AG04449 (cell line): ENCODE measurements around the gene PRODH2.
"Not testable (repeated sequence)": the region's sequence is repeated elsewhere in the genome, so short reads cannot be mapped to it uniquely, and the experiment has no call there.

Experiments used
- CTCF ChIA-PET: fragments of 350-600 bp; formaldehyde crosslinking; extraction: SDS; loops from one replicate; lab custom pipeline; 2021; ENCODE audit warnings: antibody characterized with exemption; lab: Yijun Ruan, JAX
- POLR2A ChIA-PET: fragments of 400-600, 350-600 bp; formaldehyde crosslinking; extraction: SDS; loops from one replicate; lab custom pipeline; 2020; ENCODE audit warnings: antibody characterized with exemption, inconsistent platforms; lab: Yijun Ruan, JAX
- DNase-seq: peaks from one replicate; pipeline ENCODE4 v3.0.0-alpha.2; 2010; ENCODE audit warnings: low read depth, low spot score
- H3K4me3 ChIP-seq: 2 replicates; pipeline ENCODE4 v1.5.1; 2011; ENCODE audit warnings: low read depth, mild to moderate bottlenecking, control low read depth, low read length
- CTCF ChIP-seq: IDR thresholded peaks from one replicate; pipeline ENCODE4 v1.5.1; 2011; ENCODE audit warnings: mild to moderate bottlenecking, moderate library complexity, low read length, control low read depth, inconsistent platforms; ENCODE audit not compliant: insufficient read depth; ENCODE audit errors: missing control alignments

Gene PRODH2

GRCh38 chr19:35844482-35845214 lies 32.0 kb upstream of the PRODH2 start:
- H3K4me3 ChIP-seq = no peak overlapping the region
- ChIA-PET CTCF (no interaction called here), POLR2A (no interaction called here)
- no peak for TF ChIP-seq CTCF
- no peak for DNase-seq

- POLR2A ChIA-PET = no interaction called here
- H3K4me3 ChIP-seq = no peak overlapping the region
- TF ChIP-seq CTCF = no peak
- CTCF ChIA-PET = no interaction called here
- no peak for DNase-seq
Measured at GRCh38 chr19:35843676-35844481, 31.2 kb upstream of the PRODH2 start.

- no peak for TF ChIP-seq CTCF
- ChIA-PET POLR2A (no interaction called here), CTCF (no interaction called here)
- H3K4me3 ChIP-seq = no peak overlapping the region
- no peak for DNase-seq
Measured at GRCh38 chr19:35842666-35843272, 30.1 kb upstream of the PRODH2 start.

- CTCF ChIA-PET = no interaction called here
- DNase-seq = no peak
- no peak overlapping the region for H3K4me3 ChIP-seq
- no peak for TF ChIP-seq CTCF
- POLR2A ChIA-PET = no interaction called here
Measured at GRCh38 chr19:35841961-35842595, 29.4 kb upstream of the PRODH2 start.

GRCh38 chr19:35836096-35836495 lies 23.5 kb upstream of the PRODH2 start:
- H3K4me3 ChIP-seq, DNase-seq, POLR2A ChIA-PET, CTCF ChIA-PET: not testable (repeated sequence)

- no peak overlapping the region for H3K4me3 ChIP-seq
- no peak for TF ChIP-seq CTCF
- no peak for DNase-seq
- POLR2A ChIA-PET = no interaction called here
- CTCF ChIA-PET = interaction anchor here (0.7 to 1.3 kb wide), 2 partner anchors 97 to 116 kb away, joined by 4 to 5 read pairs; no protein-coding TSS in a partner anchor
Measured at GRCh38 chr19:35833972-35834371, 21.3 kb upstream of the PRODH2 start.
